ENCODE data around the gene PRKCQ. TPM values are rescaled to one million over a fixed set of nuclear protein-coding genes. Genes with fewer than 3 reads are reported as not detected.

Gene PRKCQ
- total and polyA plus RNA-seq, 2 of the 13 experiments (the other 11 are each of a cell fraction or from before 2014, with no cell fraction given), result 0.13 to 0.35 TPM

GRCh38 chr10:6602026-6602699, 22.1 kb upstream of the PRKCQ start (continued):
- TF ChIP-seq ZNF687 (CRISPR knock-in tag; IDR thresholded peaks at IDR 0.05) (no peak), DNMT3B (CRISPR knock-in tag; conservative IDR thresholded peaks at IDR 0.05) (no peak), MIXL1 (CRISPR knock-in tag; IDR thresholded peaks at IDR 0.05) (no peak)

GRCh38 chr10:6601246-6601805, 21.2 kb upstream of the PRKCQ start:
- H4K20me1 ChIP-seq (ENCODE audit: insufficient read depth, low read length), result no peaks in the 10 kb centered on the region
- ChIA-PET CTCF (ENCODE audit: low intra/inter-chr PET ratio, low total read pairs) (no interaction called here), POLR2A (no interaction called here)
- H3K4me3 ChIP-seq (replicated peaks in 1 of 3; ENCODE audit: insufficient read depth in 1 of 3, low read depth in 2 of 3, low read length in 3 of 3), result no peak overlapping the region
- H3K27me3 ChIP-seq (ENCODE audit: control insufficient read depth in 1 of 2, insufficient read depth in 2 of 2, low read length in 2 of 2), result 0 out of 5 replicates have a peak, but pooled peaks cover 0 to 4% of the 10 kb centered on the region in 2 experiments
- H3K36me3 ChIP-seq (replicated peaks in 1 of 2; ENCODE audit: control insufficient read depth in 1 of 2, insufficient read depth in 2 of 2, low read length in 2 of 2), result no peaks in the 10 kb centered on the region
- FAIRE-seq (no peak), ATAC-seq (no peak), DNase-seq (ENCODE audit: low spot score) (no peak)
- H2AFZ ChIP-seq (ENCODE audit: low read length), result no peak overlapping the region
- no peaks in the 10 kb centered on the region for H3K9me3 ChIP-seq (ENCODE audit: low read length)
- TF ChIP-seq ZGPAT (CRISPR knock-in tag; IDR thresholded peaks at IDR 0.05) (no peak), PHF21A (CRISPR knock-in tag; IDR thresholded peaks at IDR 0.05) (no peak), BORCS8-MEF2B (CRISPR knock-in tag; IDR thresholded peaks at IDR 0.05) (no peak), ZNF713 (CRISPR knock-in tag; IDR thresholded peaks at IDR 0.05) (no peak), DZIP1 (CRISPR knock-in tag; IDR thresholded peaks at IDR 0.05) (no peak), RFX1 (IDR thresholded peaks at IDR 0.05) (no peak), ZBTB38 (CRISPR knock-in tag; IDR thresholded peaks at IDR 0.05) (no peak), ISX (CRISPR knock-in tag; conservative IDR thresholded peaks at IDR 0.05) (no peak)
- H3K4me1 ChIP-seq (ENCODE audit: insufficient read depth, low read length), result no peaks in the 10 kb centered on the region
- intact Hi-C loops (cut with micrococcal nuclease; ENCODE audit: unreplicated experiment), result no loop called here
- no TSS peak for BruUV-seq (replicated peaks)
- H3K4me2 ChIP-seq (ENCODE audit: low read depth, low read length), result no peak overlapping the region
- no peak overlapping the region for H3K27ac ChIP-seq (ENCODE audit: extremely low read length, insufficient read depth, low read length)
- H3K79me2 ChIP-seq (ENCODE audit: insufficient read depth, low read length), result no peaks in the 10 kb centered on the region
- WGBS (ENCODE audit: low lambda C conversion rate), result 24% methylated on average over 9 of the region's 9 CpGs
- H3K9ac ChIP-seq (ENCODE audit: insufficient read depth, low read depth, low read length), result no peak overlapping the region
- in situ Hi-C loops (cut with HindIII; ENCODE audit: extremely low pct_ligation_motif_present, low pct_unique_long_range_greater_than_20kb), result no loop called here

Data from HepG2 (cell line).